ENCODE data around the gene ENO1. TPM values are rescaled to one million over a fixed set of nuclear protein-coding genes. Genes with fewer than 3 reads are reported as not detected.
"Not testable (repeated sequence)": the region's sequence is repeated elsewhere in the genome, so short reads cannot be mapped to it uniquely, and the experiment has no call there.

ENO1 gene
- total RNA-seq, 2 experiments from 2014 or later: 2,428 to 2,545 TPM

GRCh38 chr1:8908388-8909151 is 30.1 kb upstream of the ENO1 start:
- DNase-seq (no peak), ATAC-seq (ENCODE audit: low read depth) (no peak)
- peaks cover 2% of the 10 kb centered on the region for H3K9me3 Mint-ChIP-seq
- peaks cover 46% of the 10 kb centered on the region for H3K36me3 Mint-ChIP-seq
- no peaks in the 10 kb centered on the region for H3K27me3 Mint-ChIP-seq
- peaks cover 45% of the 10 kb centered on the region for H3K4me1 Mint-ChIP-seq
- POLR2A ChIA-PET: interaction anchor here (1.0 to 6.4 kb wide), 9 partner anchors 9 to 96 kb away, joined by 3 to 27 read pairs (median 4); partner anchors contain the start of genes CA6 and ENO1
- peak overlapping the region; percentile 52 for H3K27ac Mint-ChIP-seq
- no peak overlapping the region for H3K4me3 Mint-ChIP-seq

- DNase-seq (no peak), ATAC-seq (ENCODE audit: low read depth) (no peak)
- Mint-ChIP-seq H3K27me3 (no peaks in the 10 kb centered on the region), H3K27ac (peak overlapping the region; percentile 57), H3K36me3 (peaks cover 42% of the 10 kb centered on the region), H3K4me1 (peaks cover 48% of the 10 kb centered on the region), H3K9me3 (peaks cover 4% of the 10 kb centered on the region), H3K4me3 (no peak overlapping the region)
- POLR2A ChIA-PET: interaction anchor here (0.7 to 1.6 kb wide), 3 partner anchors 29 to 111 kb away, joined by 3 read pairs; no protein-coding TSS in a partner anchor
Observed at GRCh38 chr1:8905582-8906191, 27.2 kb upstream of the ENO1 start.

GRCh38 chr1:8903908-8904650 is 25.6 kb upstream of the ENO1 start:
- Mint-ChIP-seq H3K9me3 (peaks cover 2% of the 10 kb centered on the region), H3K4me3 (no peak overlapping the region), H3K27me3 (no peaks in the 10 kb centered on the region), H3K36me3 (peaks cover 42% of the 10 kb centered on the region), H3K27ac (peak overlapping the region; percentile 76), H3K4me1 (peaks cover 56% of the 10 kb centered on the region)
- ATAC-seq (ENCODE audit: low read depth) (no peak), DNase-seq (no peak)
- POLR2A ChIA-PET: interaction anchor here (1.2 to 6.2 kb wide), 3 partner anchors 25 to 83 kb away, joined by 3 to 78 read pairs (median 3); partner anchors contain the start of gene ENO1

GRCh38 chr1:8903410-8903809 is 24.9 kb upstream of the ENO1 start:
- POLR2A ChIA-PET: interaction anchor here (6.2 kb wide), 1 partner anchor 24 kb away, joined by 78 read pairs; the partner anchor contains the start of gene ENO1
- no peak for DNase-seq
- H3K9me3 Mint-ChIP-seq: peaks cover 5% of the 10 kb centered on the region

GRCh38 chr1:8902765-8903164 is 24.3 kb upstream of the ENO1 start:
- H3K4me1 Mint-ChIP-seq: peaks cover 53% of the 10 kb centered on the region

More at GRCh38 chr1:8903410-8903809, 24.9 kb upstream of the ENO1 start:
- Mint-ChIP-seq H3K36me3 (peaks cover 44% of the 10 kb centered on the region), H3K4me1 (peaks cover 58% of the 10 kb centered on the region), H3K4me3 (no peak overlapping the region), H3K27me3 (no peaks in the 10 kb centered on the region), H3K27ac (peak overlapping the region; percentile 58)
- ATAC-seq (ENCODE audit: low read depth): no peak

GRCh38 chr1:8900684-8901083 is 22.2 kb upstream of the ENO1 start:
- H3K27me3 Mint-ChIP-seq; H3K9me3 Mint-ChIP-seq; ATAC-seq (ENCODE audit: low read depth); H3K4me3 Mint-ChIP-seq; DNase-seq: not testable (repeated sequence)
- H3K4me1 Mint-ChIP-seq: peaks cover 44% of the 10 kb centered on the region
- peaks cover 29% of the 10 kb centered on the region for H3K36me3 Mint-ChIP-seq
- H3K27ac Mint-ChIP-seq: peak overlapping the region; percentile 96
- POLR2A ChIA-PET: interaction anchor here (0.7 to 6.2 kb wide), 6 partner anchors 10 to 104 kb away, joined by 3 to 78 read pairs (median 3); partner anchors contain the start of gene ENO1

More at GRCh38 chr1:8902765-8903164, 24.3 kb upstream of the ENO1 start:
- H3K27ac Mint-ChIP-seq: peak overlapping the region; percentile 43
- peaks cover 42% of the 10 kb centered on the region for H3K36me3 Mint-ChIP-seq
- ATAC-seq (ENCODE audit: low read depth): no peak
- H3K4me3 Mint-ChIP-seq: no peak overlapping the region
- DNase-seq: no peak
- POLR2A ChIA-PET: interaction anchor here (0.9 to 6.2 kb wide), 2 partner anchors 24 to 102 kb away, joined by 3 to 78 read pairs; partner anchors contain the start of gene ENO1
- peaks cover 5% of the 10 kb centered on the region for H3K9me3 Mint-ChIP-seq
- no peaks in the 10 kb centered on the region for H3K27me3 Mint-ChIP-seq

- no peak for DNase-seq
- ATAC-seq (ENCODE audit: low read depth): no peak
- Mint-ChIP-seq H3K36me3 (peaks cover 25% of the 10 kb centered on the region), H3K9me3 (peaks cover 5% of the 10 kb centered on the region), H3K4me3 (no peak overlapping the region), H3K27me3 (no peaks in the 10 kb centered on the region), H3K4me1 (peaks cover 41% of the 10 kb centered on the region), H3K27ac (peak overlapping the region; percentile 96)
- POLR2A ChIA-PET: interaction anchor here (1.0 to 6.2 kb wide), 7 partner anchors 20 to 106 kb away, joined by 3 to 78 read pairs (median 5); partner anchors contain the start of gene ENO1
Observed at GRCh38 chr1:8899046-8899445, 20.6 kb upstream of the ENO1 start.

- H3K36me3 Mint-ChIP-seq: peaks cover 22% of the 10 kb centered on the region
- peaks cover 36% of the 10 kb centered on the region for H3K4me1 Mint-ChIP-seq
- not testable (repeated sequence) for H3K27me3 Mint-ChIP-seq; H3K9me3 Mint-ChIP-seq; ATAC-seq (ENCODE audit: low read depth); H3K4me3 Mint-ChIP-seq; DNase-seq
- POLR2A ChIA-PET: interaction anchor here (1.0 to 6.2 kb wide), 6 partner anchors 19 to 107 kb away, joined by 3 to 78 read pairs (median 4); partner anchors contain the start of gene ENO1
- peak overlapping the region; percentile 96 for H3K27ac Mint-ChIP-seq
Observed at GRCh38 chr1:8898418-8898817, 19.9 kb upstream of the ENO1 start.

- peaks cover 32% of the 10 kb centered on the region for H3K4me1 Mint-ChIP-seq
- H3K4me3 Mint-ChIP-seq; DNase-seq; H3K9me3 Mint-ChIP-seq; ATAC-seq (ENCODE audit: low read depth); H3K27ac Mint-ChIP-seq; H3K27me3 Mint-ChIP-seq; POLR2A ChIA-PET: not testable (repeated sequence)
- H3K36me3 Mint-ChIP-seq: peaks cover 19% of the 10 kb centered on the region
Observed at GRCh38 chr1:8897505-8897904, 19.0 kb upstream of the ENO1 start.

- not testable (repeated sequence) for H3K4me3 Mint-ChIP-seq; H3K27me3 Mint-ChIP-seq; H3K9me3 Mint-ChIP-seq; ATAC-seq (ENCODE audit: low read depth); DNase-seq; H3K27ac Mint-ChIP-seq
- H3K36me3 Mint-ChIP-seq: peaks cover 17% of the 10 kb centered on the region
- H3K4me1 Mint-ChIP-seq: peaks cover 30% of the 10 kb centered on the region
- POLR2A ChIA-PET: interaction anchor here (1.1 kb wide), 1 partner anchor 18 kb away, joined by 3 read pairs; the partner anchor contains the start of gene ENO1
Observed at GRCh38 chr1:8896775-8897174, 18.3 kb upstream of the ENO1 start.

GRCh38 chr1:8892026-8892425 is 13.5 kb upstream of the ENO1 start:
- peaks cover 5% of the 10 kb centered on the region for H3K4me1 Mint-ChIP-seq
- no peak for ATAC-seq (ENCODE audit: low read depth)
- no peaks in the 10 kb centered on the region for H3K9me3 Mint-ChIP-seq
- H3K27me3 Mint-ChIP-seq: no peaks in the 10 kb centered on the region
- H3K36me3 Mint-ChIP-seq: peaks cover 4% of the 10 kb centered on the region
- POLR2A ChIA-PET: interaction anchor here (1.4 kb wide), 1 partner anchor 11 kb away, joined by 4 read pairs; no protein-coding TSS in a partner anchor
- DNase-seq: no peak
- no peak overlapping the region for H3K27ac Mint-ChIP-seq
- no peak overlapping the region for H3K4me3 Mint-ChIP-seq

- no peaks in the 10 kb centered on the region for H3K27me3 Mint-ChIP-seq
- POLR2A ChIA-PET: interaction anchor here (1.4 kb wide), 1 partner anchor 11 kb away, joined by 4 read pairs; no protein-coding TSS in a partner anchor
- no peak for ATAC-seq (ENCODE audit: low read depth)
- H3K4me1 Mint-ChIP-seq: peaks cover 5% of the 10 kb centered on the region
- H3K9me3 Mint-ChIP-seq: no peaks in the 10 kb centered on the region
- H3K4me3 Mint-ChIP-seq: no peak overlapping the region
- H3K27ac Mint-ChIP-seq: no peak overlapping the region
- peaks cover 4% of the 10 kb centered on the region for H3K36me3 Mint-ChIP-seq
- no peak for DNase-seq
Observed at GRCh38 chr1:8891401-8891800, 12.9 kb upstream of the ENO1 start.

Measured in activated naive CD8-positive, alpha-beta T cell treated with anti-CD3 and anti-CD28 coated beads, Interleukin-2, amount 10 ng/mL, durations not matched to agents 7 days and 5 days (primary cell).